Suprapubic skin (tissue), 4 donors: ENCODE results near the gene CUEDC1. TPM values are rescaled to one million over a fixed set of nuclear protein-coding genes. Genes with fewer than 3 reads are reported as not detected.

Experiments used
- DNase-seq, 2 donors: peaks; one replicate each; pipeline ENCODE4 v3.0.0-alpha.2; 2019; ENCODE audit warnings: low spot score in 2 of 2
- H3K27ac ChIP-seq: fragments of 200-600 bp; sonication (generic); one replicate; pipeline ENCODE4 v1.5.1; 2019
- H3K27me3 ChIP-seq: fragments of 200-600 bp; sonication (generic); one replicate; pipeline ENCODE4 v1.5.1; 2019
- H3K36me3 ChIP-seq: fragments of 200-600 bp; sonication (generic); one replicate; pipeline ENCODE4 v1.5.1; 2019
- H3K4me1 ChIP-seq: fragments of 200-600 bp; sonication (generic); one replicate; pipeline ENCODE4 v1.5.1; 2019
- H3K4me3 ChIP-seq: fragments of 200-600 bp; sonication (generic); one replicate; pipeline ENCODE4 v1.5.1; 2019; ENCODE audit warnings: mild to moderate bottlenecking
- H3K9me3 ChIP-seq: fragments of 200-600 bp; sonication (generic); one replicate; pipeline ENCODE4 v1.5.1; 2019
- EP300 ChIP-seq: sonication (generic); formaldehyde crosslinking; IDR thresholded peaks from one replicate; pipeline ENCODE4 v1.6.1; 2017; ENCODE audit warnings: antibody characterized with exemption
- POLR2A ChIP-seq, 2 donors: fragments of 450-650 bp; IDR thresholded peaks; one replicate each; pipeline ENCODE4 v1.6.1; 2017; ENCODE audit warnings: antibody characterized with exemption in 2 of 2, mild to moderate bottlenecking in 2 of 2, moderate library complexity in 2 of 2
- POLR2AphosphoS5 ChIP-seq, 3 donors: sonication (generic); formaldehyde crosslinking; IDR thresholded peaks; one replicate each; pipeline ENCODE4 v1.6.1; 2017; ENCODE audit warnings: antibody characterized with exemption in 3 of 3
- WGBS: methylation state at CpG from one replicate; pipeline ENCODE4 v1.1.5; 2018; 5-methylcytosine and 5-hydroxymethylcytosine counted together
- total RNA-seq, 4 donors: library from RNA; depleted of rRNA; stranded (reverse); fragments of >200 nt; gene quantifications; one replicate each; pipeline ENCODE4 v1.1.0, GENCODE V29; 2016
- TF ChIP-seq, protein P1 (sequence below), 2 donors: fragments of 200-600 bp in 1 of 2; fragments of 450-650 bp in 1 of 2; sonication (generic) in 1 of 2; IDR thresholded peaks; one replicate each; pipeline ENCODE4 v1.5.1; 2016 to 2019; ENCODE audit warnings: antibody characterized with exemption in 2 of 2, mild to moderate bottlenecking in 1 of 2, moderate library complexity in 1 of 2

Gene CUEDC1
- total RNA-seq, 4 donors from 2014 or later: 5.1 to 34.2 (median 12.8) TPM

DNA sequence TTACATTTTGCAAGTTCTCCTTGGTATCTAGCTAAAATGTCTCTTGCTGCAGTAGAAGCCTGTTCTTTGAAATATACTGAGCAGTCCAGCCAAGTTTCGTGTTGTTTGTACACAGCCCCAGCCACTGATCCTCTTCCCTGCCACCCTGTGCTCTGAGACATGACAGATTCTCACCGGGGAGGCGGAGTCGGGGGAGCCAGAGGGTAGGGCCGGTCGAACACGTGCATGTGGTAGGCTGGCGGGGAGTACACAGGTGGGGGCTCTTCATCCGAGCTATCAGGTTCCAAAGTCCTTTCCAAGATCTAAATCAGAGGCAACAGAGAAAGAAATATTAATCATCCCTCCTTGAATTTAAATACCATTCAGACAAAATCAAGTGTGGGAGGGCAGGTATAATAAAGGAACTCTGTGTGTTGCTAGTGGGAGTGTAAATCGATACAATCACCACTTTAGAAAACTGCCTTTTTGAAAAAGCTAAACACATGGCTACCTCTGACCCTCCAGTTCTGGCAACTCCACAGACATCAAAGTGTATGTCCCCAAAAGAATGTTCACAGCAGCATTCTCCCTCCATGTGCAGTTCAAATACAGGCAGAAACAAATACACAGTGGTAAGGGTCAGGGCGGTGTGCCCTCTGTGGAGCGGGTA lies 75.7 kb downstream of the CUEDC1 start:
- WGBS: 63% methylated on average over 12 of the region's 12 CpGs
- H3K27me3 ChIP-seq: no peaks in the 10 kb centered on the region
- no peak for DNase-seq
- no peak overlapping the region for H3K4me3 ChIP-seq
- TF ChIP-seq, protein P1, sequence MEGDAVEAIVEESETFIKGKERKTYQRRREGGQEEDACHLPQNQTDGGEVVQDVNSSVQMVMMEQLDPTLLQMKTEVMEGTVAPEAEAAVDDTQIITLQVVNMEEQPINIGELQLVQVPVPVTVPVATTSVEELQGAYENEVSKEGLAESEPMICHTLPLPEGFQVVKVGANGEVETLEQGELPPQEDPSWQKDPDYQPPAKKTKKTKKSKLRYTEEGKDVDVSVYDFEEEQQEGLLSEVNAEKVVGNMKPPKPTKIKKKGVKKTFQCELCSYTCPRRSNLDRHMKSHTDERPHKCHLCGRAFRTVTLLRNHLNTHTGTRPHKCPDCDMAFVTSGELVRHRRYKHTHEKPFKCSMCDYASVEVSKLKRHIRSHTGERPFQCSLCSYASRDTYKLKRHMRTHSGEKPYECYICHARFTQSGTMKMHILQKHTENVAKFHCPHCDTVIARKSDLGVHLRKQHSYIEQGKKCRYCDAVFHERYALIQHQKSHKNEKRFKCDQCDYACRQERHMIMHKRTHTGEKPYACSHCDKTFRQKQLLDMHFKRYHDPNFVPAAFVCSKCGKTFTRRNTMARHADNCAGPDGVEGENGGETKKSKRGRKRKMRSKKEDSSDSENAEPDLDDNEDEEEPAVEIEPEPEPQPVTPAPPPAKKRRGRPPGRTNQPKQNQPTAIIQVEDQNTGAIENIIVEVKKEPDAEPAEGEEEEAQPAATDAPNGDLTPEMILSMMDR (IDR thresholded peaks at IDR 0.05): no peak
- TF ChIP-seq POLR2A (IDR thresholded peaks at IDR 0.05) (no peak), POLR2AphosphoS5 (IDR thresholded peaks at IDR 0.05) (no peak), EP300 (no peak)
- H3K9me3 ChIP-seq: no peaks in the 10 kb centered on the region
- peaks cover 2% of the 10 kb centered on the region for H3K36me3 ChIP-seq
- H3K4me1 ChIP-seq: peaks cover 49% of the 10 kb centered on the region
- no peak overlapping the region for H3K27ac ChIP-seq

DNA sequence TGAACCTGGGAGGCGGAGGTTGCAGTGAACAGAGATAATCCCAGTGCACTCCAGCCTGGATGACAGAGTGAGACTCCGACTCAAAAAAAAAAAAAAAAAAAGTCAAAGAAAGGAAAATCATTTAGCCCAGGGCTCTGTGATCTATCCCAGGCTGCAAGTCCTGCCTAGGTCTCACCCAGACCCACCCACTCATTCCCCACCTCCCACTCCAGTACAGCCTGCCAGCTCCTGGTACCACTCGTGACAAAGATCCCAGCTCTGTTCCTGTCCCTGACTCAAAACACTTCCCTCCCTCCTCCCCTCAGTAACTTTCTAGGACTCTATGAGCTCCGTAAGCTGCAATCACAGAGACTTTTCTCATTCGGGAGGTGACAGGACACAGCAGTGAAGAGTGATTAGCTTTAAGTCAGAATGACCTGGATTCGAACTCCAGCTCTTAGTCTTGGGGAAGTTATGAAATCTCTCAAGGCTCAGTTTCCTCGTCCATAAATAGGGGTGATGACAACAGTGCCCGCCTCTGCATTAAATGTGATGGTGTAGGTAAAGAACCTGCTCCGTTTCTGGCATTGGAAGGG lies 77.3 kb downstream of the CUEDC1 start:
- Histone ChIP-seq H3K4me1 (peaks cover 65% of the 10 kb centered on the region), H3K27ac (no peak overlapping the region), H3K27me3 (no peaks in the 10 kb centered on the region), H3K9me3 (no peaks in the 10 kb centered on the region), H3K36me3 (no peaks in the 10 kb centered on the region), H3K4me3 (no peak overlapping the region)
- WGBS: 85% methylated on average over 9 of the region's 9 CpGs
- no peak for DNase-seq
- TF ChIP-seq, protein P1 (IDR thresholded peaks at IDR 0.05): no peak
- TF ChIP-seq POLR2AphosphoS5 (IDR thresholded peaks at IDR 0.05) (no peak), EP300 (no peak), POLR2A (IDR thresholded peaks at IDR 0.05) (no peak)

DNA sequence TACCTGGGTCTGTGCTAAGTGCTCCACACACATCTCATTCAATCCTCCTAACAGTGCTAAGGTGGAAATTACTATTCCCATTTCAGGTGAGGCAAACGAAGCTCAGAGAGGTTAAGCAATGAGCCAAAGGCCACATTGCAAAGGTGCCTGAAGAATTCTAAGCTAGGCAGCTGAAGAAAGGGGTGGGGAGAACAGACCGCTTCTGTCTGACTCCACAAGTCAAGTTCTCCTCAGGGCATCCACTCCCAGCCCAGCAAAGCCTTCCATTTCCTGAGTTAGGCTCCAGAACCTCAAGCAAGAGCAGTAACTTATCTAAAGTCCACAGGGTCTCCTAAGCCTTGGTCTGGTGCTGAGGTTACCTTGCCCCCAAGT lies 78.4 kb downstream of the CUEDC1 start:
- no peak for TF ChIP-seq EP300
- TF ChIP-seq, protein P1 (IDR thresholded peaks at IDR 0.05): no peak
- TF ChIP-seq POLR2AphosphoS5 (IDR thresholded peaks at IDR 0.05): no peak
- no peak for TF ChIP-seq POLR2A (IDR thresholded peaks at IDR 0.05)
- peaks cover 7% of the 10 kb centered on the region for H3K36me3 ChIP-seq
- H3K4me3 ChIP-seq: no peak overlapping the region
- WGBS: 63% methylated on average over 2 of the region's 2 CpGs
- H3K9me3 ChIP-seq: no peaks in the 10 kb centered on the region
- no peak for DNase-seq
- H3K27me3 ChIP-seq: no peaks in the 10 kb centered on the region
- no peak overlapping the region for H3K27ac ChIP-seq
- peaks cover 66% of the 10 kb centered on the region for H3K4me1 ChIP-seq

DNA sequence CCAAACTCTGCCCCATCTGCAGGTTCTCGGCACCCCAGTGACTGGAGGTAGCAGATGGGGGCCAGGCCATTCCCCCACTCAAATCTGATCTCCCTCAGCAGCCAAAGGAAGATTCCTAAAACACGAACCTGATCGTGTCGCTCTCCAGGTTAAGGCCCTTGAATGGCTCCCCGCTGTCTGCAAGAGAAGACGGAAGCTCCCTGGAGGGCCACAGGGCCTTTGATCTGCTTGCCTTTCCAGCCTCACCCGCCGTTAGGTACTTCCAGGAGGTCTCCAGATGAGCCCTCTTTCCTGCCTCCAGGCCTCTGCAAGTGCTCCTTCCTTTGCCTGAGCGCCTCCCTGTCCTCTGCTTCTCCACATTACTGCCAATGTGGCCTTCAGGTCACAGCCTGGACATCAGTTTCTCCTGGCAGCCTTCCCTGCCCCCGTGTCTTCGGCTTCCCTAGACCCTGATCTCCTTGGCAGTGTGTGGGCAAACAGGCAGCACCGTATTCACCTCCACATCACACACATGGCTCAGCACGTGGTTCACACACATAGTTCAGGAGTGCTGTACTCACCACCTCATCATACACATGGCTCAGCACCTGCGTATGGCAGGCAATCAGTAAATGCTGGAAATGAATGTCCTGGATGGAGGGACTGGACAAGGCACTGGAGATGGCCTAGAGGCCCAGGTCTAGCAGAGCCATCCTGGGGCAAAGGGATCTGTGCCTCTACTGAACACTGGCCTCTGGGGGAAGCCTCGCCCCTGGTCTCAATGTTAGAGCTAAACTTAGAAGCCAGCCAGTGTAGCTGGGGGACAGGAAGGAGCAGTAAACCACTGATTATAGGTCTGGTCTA lies 79.0 kb downstream of the CUEDC1 start:
- Histone ChIP-seq H3K9me3 (no peaks in the 10 kb centered on the region), H3K27me3 (no peaks in the 10 kb centered on the region), H3K36me3 (peaks cover 7% of the 10 kb centered on the region), H3K4me1 (peaks cover 60% of the 10 kb centered on the region), H3K4me3 (no peak overlapping the region), H3K27ac (peak overlapping the region; percentile 87)
- DNase-seq: no peak
- WGBS: 84% methylated on average over 13 of the region's 15 CpGs
- no peak for TF ChIP-seq POLR2AphosphoS5 (IDR thresholded peaks at IDR 0.05)
- TF ChIP-seq EP300: no peak
- no peak for TF ChIP-seq POLR2A (IDR thresholded peaks at IDR 0.05)
- TF ChIP-seq, protein P1 (IDR thresholded peaks at IDR 0.05): no peak
